Activated CD4-positive, alpha-beta T cell treated with anti-CD3 and anti-CD28 coated beads for 36 hours (primary cell): ENCODE data around the gene KLHDC7A. TPM values are rescaled to one million over a fixed set of nuclear protein-coding genes. Genes with fewer than 3 reads are reported as not detected.

Experiments used
- ATAC-seq: fragments of 200-7000 bp; cut with Tn5 transposase; one replicate; pipeline ENCODE4 v1.10.0; 2021; ENCODE audit warnings: mild to moderate bottlenecking, moderate library complexity
- CTCF ChIA-PET: fragments of 350-600 bp; sonication (Branson Sonifier 250); formaldehyde crosslinking; loops from one replicate; lab custom pipeline; 2021; ENCODE audit warnings: antibody characterized with exemption; lab: Charles Lee
- POLR2A ChIA-PET: fragments of 350-600 bp; sonication (Branson Sonifier 250); formaldehyde crosslinking; loops from one replicate; lab custom pipeline; 2021; ENCODE audit warnings: antibody characterized with exemption, inconsistent platforms; lab: Charles Lee
- DNase-seq: peaks from one replicate; pipeline ENCODE4 v3.0.0-alpha.2; 2020
- H3K27ac Mint-ChIP-seq: one replicate; pipeline ENCODE4 v1.8.0; 2021; ENCODE audit warnings: mixed read lengths
- H3K27me3 Mint-ChIP-seq: one replicate; pipeline ENCODE4 v1.8.0; 2021; ENCODE audit warnings: mixed read lengths
- H3K36me3 Mint-ChIP-seq: one replicate; pipeline ENCODE4 v1.8.0; 2021; ENCODE audit warnings: low read depth, mixed read lengths
- H3K4me1 Mint-ChIP-seq: one replicate; pipeline ENCODE4 v1.8.0; 2021; ENCODE audit warnings: mixed read lengths
- H3K4me3 Mint-ChIP-seq: one replicate; pipeline ENCODE4 v1.8.0; 2021; ENCODE audit warnings: mild to moderate bottlenecking, moderate library complexity, mixed read lengths
- H3K9me3 Mint-ChIP-seq: one replicate; pipeline ENCODE4 v1.8.0; 2021; ENCODE audit warnings: low read depth, mixed read lengths
- intact Hi-C, 2 experiments: fragments of 100-400 bp; cut with DNase I in 1 of 2; cut with micrococcal nuclease in 1 of 2; formaldehyde crosslinking; loops; one replicate each; pipeline versions ENCODE4 v1.14.2 to v1.15.1; 2022 to 2024; cut with DNase I, micrococcal nuclease
- total RNA-seq, 2 experiments: library from RNA; stranded (reverse); gene quantifications; one replicate each; pipeline ENCODE4 v1.2.3, GENCODE V29; 2021

KLHDC7A gene
- total RNA-seq, 2 experiments from 2014 or later: not detected

DNA sequence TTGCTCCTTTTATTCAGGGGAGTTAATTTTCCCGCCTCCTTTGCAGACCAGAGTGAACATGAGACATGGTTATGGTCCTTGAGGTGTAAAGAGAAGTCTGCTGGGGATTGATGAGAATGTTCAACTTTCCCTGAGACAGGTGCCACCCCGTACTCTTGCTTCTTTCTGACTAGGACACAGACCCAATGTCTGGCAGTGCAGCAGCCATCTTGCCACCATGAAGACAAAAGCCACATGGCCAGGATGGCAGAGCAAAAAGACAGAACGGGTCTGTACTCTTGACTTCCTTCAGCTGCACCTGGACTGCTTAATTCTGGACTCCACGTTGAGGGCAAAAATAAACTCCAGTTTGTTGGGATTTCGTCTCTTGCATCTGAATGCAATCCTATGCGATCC lies 54.1 kb downstream of the KLHDC7A start:
- H3K27ac Mint-ChIP-seq: no peak overlapping the region
- ChIA-PET CTCF (interaction anchor here (0.6 kb wide), 2 partner anchors 377 to 506 kb away, joined by 3 read pairs; no protein-coding TSS in a partner anchor), POLR2A (no interaction called here)
- peaks cover 24% of the 10 kb centered on the region for H3K27me3 Mint-ChIP-seq
- intact Hi-C loops: no loop called here
- no peaks in the 10 kb centered on the region for H3K9me3 Mint-ChIP-seq
- H3K4me3 Mint-ChIP-seq: no peak overlapping the region
- DNase-seq: no peak
- H3K4me1 Mint-ChIP-seq: no peaks in the 10 kb centered on the region
- no peaks in the 10 kb centered on the region for H3K36me3 Mint-ChIP-seq
- ATAC-seq: no peak

Other genes with a start within 250 kb of the KLHDC7A start
- not detected for gene PAX7, start 149.9 kb downstream of the KLHDC7A start, total RNA-seq